ENCODE data around the gene COG4.
"Not testable (repeated sequence)": the region's sequence is repeated elsewhere in the genome, so short reads cannot be mapped to it uniquely, and the experiment has no call there.

The COG4 gene

DNA sequence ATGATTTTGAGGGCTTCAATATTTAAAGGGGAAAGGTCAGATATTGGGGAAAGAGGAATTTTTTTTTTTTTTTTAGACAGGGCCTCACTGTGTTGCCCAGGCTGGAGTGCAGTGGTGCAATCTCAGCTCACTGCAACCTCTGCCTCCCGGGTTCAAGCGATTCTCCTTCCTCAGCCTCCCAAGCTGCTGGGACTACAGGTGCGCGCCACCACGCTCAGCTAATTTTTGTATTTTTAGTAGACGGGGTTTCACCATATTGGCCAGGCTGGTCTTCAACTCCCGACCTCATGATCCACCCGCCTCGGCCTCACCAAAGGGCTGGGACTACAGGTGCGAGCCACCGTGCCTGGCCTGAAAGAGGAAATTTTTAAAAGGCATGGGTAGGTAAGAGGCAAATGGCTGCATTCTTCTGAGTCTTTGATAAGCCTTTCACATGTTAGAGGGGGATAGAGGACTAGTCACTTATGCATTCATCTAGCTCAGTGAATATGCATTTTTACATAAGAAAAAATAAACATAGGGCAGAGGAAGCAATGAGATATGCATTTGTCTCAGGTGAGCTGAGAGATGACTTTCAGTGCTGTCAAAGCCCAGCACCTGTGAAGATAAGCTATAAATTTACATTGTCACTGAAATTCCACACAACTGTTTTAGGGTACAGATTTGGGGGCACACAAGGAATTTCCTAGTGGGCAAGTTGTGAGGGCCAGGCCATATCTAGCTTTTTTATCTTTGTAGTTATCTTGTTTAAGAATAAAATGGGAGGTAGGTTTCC, 70.0 kb downstream of the COG4 start:
- Histone ChIP-seq H3K4me1 (no peaks in the 10 kb centered on the region), H3K9me3 (no peaks in the 10 kb centered on the region), H3K27me3 (no peaks in the 10 kb centered on the region), H3K4me3 (ENCODE audit: low read depth, low read length) (peak overlapping the region; percentile 73), H3K36me3 (no peaks in the 10 kb centered on the region)
- DNase-seq: no peak
- TF ChIP-seq, protein P1, sequence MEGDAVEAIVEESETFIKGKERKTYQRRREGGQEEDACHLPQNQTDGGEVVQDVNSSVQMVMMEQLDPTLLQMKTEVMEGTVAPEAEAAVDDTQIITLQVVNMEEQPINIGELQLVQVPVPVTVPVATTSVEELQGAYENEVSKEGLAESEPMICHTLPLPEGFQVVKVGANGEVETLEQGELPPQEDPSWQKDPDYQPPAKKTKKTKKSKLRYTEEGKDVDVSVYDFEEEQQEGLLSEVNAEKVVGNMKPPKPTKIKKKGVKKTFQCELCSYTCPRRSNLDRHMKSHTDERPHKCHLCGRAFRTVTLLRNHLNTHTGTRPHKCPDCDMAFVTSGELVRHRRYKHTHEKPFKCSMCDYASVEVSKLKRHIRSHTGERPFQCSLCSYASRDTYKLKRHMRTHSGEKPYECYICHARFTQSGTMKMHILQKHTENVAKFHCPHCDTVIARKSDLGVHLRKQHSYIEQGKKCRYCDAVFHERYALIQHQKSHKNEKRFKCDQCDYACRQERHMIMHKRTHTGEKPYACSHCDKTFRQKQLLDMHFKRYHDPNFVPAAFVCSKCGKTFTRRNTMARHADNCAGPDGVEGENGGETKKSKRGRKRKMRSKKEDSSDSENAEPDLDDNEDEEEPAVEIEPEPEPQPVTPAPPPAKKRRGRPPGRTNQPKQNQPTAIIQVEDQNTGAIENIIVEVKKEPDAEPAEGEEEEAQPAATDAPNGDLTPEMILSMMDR (IDR thresholded peaks at IDR 0.05; ENCODE audit: low read depth, low read length): no peak

DNA sequence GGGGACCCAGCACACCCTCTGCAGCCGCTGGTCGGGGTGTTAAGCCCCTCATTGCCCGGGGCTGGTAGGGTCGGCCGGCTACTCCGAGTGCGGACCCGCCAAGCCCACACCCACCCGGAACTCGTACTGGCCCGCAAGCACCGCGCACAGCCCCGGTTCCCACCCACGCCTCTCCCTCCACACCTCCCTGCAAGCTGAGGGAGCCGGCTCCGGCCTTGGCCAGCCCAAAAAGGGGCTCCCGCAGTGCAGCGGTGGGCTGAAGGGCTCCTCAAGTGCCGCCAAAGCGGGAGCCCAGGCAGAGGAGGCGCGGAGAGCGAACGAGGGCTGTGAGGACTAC, 72.4 kb downstream of the COG4 start:
- not testable (repeated sequence) for H3K36me3 ChIP-seq; H3K9me3 ChIP-seq; DNase-seq; H3K4me1 ChIP-seq; H3K27me3 ChIP-seq; H3K4me3 ChIP-seq (ENCODE audit: low read depth, low read length)

DNA sequence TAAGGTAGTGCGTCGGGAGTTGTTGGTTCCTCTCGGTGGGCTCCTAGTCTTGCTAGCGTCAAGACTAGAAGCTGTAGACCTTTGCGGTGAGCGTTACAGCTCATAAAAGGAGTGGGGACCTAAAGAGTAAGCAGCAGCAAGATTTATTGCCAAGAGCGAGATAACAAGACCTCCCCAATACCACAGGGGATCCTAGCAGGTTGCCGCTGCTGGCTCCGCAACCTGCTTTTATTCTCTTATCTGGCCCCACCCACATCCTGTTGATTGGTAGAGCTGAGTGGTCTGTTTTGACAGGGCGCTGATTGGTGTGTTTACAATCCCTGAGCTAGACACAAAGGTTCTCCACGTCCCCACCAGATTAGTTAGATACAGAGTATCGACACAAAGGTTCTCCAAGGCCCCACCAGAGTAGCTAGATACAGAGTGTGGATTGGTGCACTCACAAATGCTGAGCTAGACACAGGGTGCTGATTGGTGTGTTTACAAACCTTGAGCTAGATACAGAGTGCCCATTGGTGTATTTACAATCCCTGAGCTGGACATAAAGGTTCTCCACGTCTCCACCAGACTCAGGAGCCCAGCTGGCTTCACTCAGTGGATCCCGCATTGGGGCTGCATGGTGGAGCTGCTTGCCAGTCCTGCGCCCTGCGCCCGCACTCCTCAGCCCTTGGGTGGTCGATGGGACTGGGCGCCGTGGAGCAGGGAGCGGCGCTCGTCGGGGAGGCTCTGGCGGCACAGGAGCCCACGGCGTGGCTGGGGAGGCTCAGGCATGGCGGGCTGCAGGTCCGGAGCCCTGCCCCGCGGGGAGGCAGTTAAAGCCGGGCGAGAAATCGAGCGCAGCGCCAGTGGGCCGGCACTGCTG, 73.0 kb downstream of the COG4 start:
- H3K27me3 ChIP-seq; H3K9me3 ChIP-seq; H3K4me1 ChIP-seq; DNase-seq; H3K36me3 ChIP-seq; H3K4me3 ChIP-seq (ENCODE audit: low read depth, low read length): not testable (repeated sequence)

DNA sequence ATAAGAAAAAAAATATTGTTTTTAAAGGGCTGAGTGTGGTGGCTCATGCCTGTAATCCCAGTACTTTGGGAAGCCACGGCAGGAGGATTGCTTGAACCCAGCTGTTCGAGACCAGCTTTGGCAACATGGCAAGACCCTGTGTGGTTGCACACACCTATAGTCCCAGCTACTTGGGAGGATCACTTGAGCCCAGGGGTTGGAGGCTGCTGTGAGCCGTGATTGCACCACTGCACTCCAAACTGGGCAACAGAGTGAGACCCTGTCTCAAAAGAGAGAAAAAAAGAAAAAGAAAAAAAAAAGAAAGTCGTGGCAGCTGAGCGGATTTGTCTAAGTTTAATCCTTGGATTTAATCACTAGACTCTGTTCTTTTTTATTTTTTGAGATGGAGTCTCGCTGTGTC, 75.3 kb downstream of the COG4 start:
- TF ChIP-seq, protein P1 (IDR thresholded peaks at IDR 0.05; ENCODE audit: low read depth, low read length): no peak
- Histone ChIP-seq H3K36me3 (no peaks in the 10 kb centered on the region), H3K27me3 (no peaks in the 10 kb centered on the region), H3K9me3 (no peaks in the 10 kb centered on the region), H3K4me1 (no peaks in the 10 kb centered on the region), H3K4me3 (ENCODE audit: low read depth, low read length) (no peak overlapping the region)
- DNase-seq: no peak

DNA sequence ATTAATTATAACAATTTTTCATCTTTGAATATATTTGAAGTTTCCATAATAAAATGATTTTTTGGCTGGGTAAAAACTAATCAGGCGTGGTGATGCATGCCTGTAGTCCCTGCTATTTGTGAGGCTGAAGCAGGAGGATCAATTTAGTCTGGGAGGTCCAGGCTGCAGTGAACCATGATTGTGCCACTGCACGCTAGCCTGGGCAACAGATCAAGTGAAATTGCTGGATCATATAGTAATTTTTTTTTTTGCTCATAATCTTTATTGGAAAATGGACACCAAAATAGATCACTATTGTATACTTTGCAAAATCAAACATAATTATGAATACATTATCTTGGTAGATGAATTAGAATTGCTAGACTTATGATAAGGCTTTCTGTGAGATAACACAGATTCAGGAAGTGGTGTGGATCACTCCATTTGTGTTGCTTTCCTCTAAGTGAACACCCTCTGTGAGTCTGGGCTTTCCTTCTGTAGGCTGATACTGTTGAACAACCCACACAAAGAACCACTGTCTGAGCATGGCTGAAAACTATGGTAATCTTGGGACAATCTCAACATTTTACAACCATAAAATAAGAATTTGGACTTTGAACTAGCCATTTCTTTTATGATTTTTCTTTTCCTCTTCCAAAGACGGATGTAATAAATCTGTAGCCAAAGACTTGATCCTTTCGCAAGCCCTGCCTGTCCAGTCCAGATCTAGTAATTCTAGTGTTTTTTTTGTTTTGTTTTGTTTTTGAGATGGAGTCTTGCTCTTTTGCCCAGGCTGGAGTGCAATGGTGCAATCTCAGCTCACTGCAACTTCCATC, 78.9 kb downstream of the COG4 start:
- Histone ChIP-seq H3K27me3 (no peaks in the 10 kb centered on the region), H3K4me3 (ENCODE audit: low read depth, low read length) (no peak overlapping the region), H3K9me3 (no peaks in the 10 kb centered on the region), H3K4me1 (peaks cover 5% of the 10 kb centered on the region), H3K36me3 (no peaks in the 10 kb centered on the region; the same call in 1 of the 2 replicates)
- DNase-seq: no peak
- TF ChIP-seq, protein P1 (IDR thresholded peaks at IDR 0.05; ENCODE audit: low read depth, low read length): no peak

DNA sequence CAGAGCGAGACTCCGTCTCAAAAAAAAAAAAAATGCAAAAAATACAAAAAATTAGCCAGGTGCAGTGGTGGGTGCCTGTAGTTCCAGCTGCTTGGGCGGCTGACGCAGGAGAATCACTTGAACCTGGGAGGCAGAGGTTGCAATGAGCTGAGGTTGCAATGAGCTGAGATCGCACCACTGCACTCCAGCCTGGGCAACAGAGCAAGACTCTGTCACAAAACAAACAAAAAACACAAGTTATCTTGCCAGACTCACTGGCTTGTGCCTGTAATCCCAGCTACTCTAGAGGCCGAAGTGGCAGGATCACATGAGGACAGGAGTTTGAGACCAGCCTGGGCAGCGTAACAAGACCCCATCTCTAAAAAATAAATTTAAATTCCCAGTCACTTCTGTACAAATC, 81.0 kb downstream of the COG4 start:
- Histone ChIP-seq H3K36me3 (no peaks in the 10 kb centered on the region; the same call in 1 of the 2 replicates), H3K4me3 (ENCODE audit: low read depth, low read length) (no peak overlapping the region), H3K27me3 (no peaks in the 10 kb centered on the region), H3K9me3 (no peaks in the 10 kb centered on the region), H3K4me1 (peaks cover 5% of the 10 kb centered on the region)
- no peak for DNase-seq
- TF ChIP-seq, protein P1 (IDR thresholded peaks at IDR 0.05; ENCODE audit: low read depth, low read length): no peak

Measured in BE2C (cell line).